ENCODE results near the gene LUZP2. TPM values are rescaled to one million over a fixed set of nuclear protein-coding genes. Genes with fewer than 3 reads are reported as not detected.
A peak's percentile ranks its signal among the peaks of the same experiment; 100 is the strongest.

Gene LUZP2
- total and polyA plus RNA-seq, 4 donors: 0.04 to 8.8 (median 0.09) TPM; not detected in 1

DNA sequence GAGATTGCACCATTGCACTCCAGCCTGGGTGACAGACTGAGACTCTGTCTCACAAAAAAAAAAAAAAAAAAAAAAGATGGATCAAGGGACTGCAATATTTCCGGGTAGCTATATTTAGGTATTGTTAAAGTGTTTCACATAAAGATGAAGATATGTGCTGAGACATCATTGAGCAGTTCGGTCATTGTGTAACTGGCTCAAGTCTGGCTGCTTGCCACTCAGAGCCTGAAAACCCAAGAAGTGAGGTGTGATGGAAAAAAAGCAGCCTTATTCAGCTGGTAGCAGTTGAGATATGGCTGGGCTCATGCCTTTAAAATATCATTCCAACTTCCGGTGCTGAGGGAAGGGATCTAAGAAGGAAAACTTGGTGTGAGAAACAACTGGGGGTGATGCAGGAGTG lies 46.9 kb downstream of the LUZP2 start:
- Histone ChIP-seq H3K4me3 (no peak overlapping the region), H3K36me3 (ENCODE audit: control insufficient read depth in 4 of 4, insufficient read depth in 4 of 4, low read length in 4 of 4) (no peaks in the 10 kb centered on the region), H3K27ac (ENCODE audit: low read depth in 1 of 2, low read length in 1 of 2) (no peak overlapping the region), H3K9me3 (ENCODE audit: control insufficient read depth in 4 of 4, insufficient read depth in 3 of 4, low read length in 3 of 4) (no peaks in the 10 kb centered on the region), H3K27me3 (ENCODE audit: control insufficient read depth in 3 of 3, insufficient read depth in 3 of 3, low read length in 2 of 3) (no peaks in the 10 kb centered on the region), H3K4me1 (ENCODE audit: control insufficient read depth in 5 of 5, insufficient read depth in 5 of 5, low read length in 5 of 5) (no peaks in the 10 kb centered on the region), H3K9ac (ENCODE audit: insufficient read depth in 1 of 2, low read length in 2 of 2) (no peak overlapping the region)
- no peak for ATAC-seq (ENCODE audit: insufficient read depth, low FRiP score)
- WGBS, 2 donors: 69 to 76% methylated on average over 3 of the region's 3 CpGs
- DNase-seq: peak; percentile 66 to 92 (median 91)
- TF ChIP-seq, protein P1, sequence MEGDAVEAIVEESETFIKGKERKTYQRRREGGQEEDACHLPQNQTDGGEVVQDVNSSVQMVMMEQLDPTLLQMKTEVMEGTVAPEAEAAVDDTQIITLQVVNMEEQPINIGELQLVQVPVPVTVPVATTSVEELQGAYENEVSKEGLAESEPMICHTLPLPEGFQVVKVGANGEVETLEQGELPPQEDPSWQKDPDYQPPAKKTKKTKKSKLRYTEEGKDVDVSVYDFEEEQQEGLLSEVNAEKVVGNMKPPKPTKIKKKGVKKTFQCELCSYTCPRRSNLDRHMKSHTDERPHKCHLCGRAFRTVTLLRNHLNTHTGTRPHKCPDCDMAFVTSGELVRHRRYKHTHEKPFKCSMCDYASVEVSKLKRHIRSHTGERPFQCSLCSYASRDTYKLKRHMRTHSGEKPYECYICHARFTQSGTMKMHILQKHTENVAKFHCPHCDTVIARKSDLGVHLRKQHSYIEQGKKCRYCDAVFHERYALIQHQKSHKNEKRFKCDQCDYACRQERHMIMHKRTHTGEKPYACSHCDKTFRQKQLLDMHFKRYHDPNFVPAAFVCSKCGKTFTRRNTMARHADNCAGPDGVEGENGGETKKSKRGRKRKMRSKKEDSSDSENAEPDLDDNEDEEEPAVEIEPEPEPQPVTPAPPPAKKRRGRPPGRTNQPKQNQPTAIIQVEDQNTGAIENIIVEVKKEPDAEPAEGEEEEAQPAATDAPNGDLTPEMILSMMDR (IDR thresholded peaks at IDR 0.05; ENCODE audit: control extremely low read depth, extremely low read depth): no peak

DNA sequence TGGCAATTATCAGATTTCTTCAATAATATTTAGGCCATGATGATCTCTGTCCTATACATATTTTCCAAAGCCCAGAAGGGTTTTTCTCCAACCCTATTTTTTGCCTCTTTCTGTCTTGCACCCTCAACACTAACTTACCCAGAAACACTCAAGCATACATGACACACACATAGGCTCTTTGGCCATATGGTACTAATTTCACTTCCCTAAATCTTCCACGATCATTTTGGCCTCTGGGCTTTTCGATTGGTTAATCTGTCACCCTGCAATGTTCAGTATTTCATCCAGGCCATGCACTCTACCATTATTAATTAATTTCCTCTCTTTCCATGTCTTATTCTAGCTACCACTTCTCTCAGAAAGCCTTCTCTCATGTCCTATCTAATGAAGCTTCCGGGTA lies 59.8 kb downstream of the LUZP2 start:
- ATAC-seq (ENCODE audit: insufficient read depth, low FRiP score): no peak
- no peak overlapping the region for H3K27ac ChIP-seq (ENCODE audit: low read depth in 1 of 2, low read length in 1 of 2)
- 76 to 84% methylated on average over 3 of the region's 3 CpGs for WGBS, 2 donors
- no peaks in the 10 kb centered on the region for H3K4me1 ChIP-seq (ENCODE audit: control insufficient read depth in 5 of 5, insufficient read depth in 5 of 5, low read length in 5 of 5)
- TF ChIP-seq, protein P1 (IDR thresholded peaks at IDR 0.05; ENCODE audit: control extremely low read depth, extremely low read depth): no peak
- H3K9ac ChIP-seq (ENCODE audit: insufficient read depth in 1 of 2, low read length in 2 of 2): no peak overlapping the region
- no peak overlapping the region for H3K4me3 ChIP-seq
- H3K9me3 ChIP-seq (ENCODE audit: control insufficient read depth in 4 of 4, insufficient read depth in 3 of 4, low read length in 3 of 4): no peaks in the 10 kb centered on the region
- no peaks in the 10 kb centered on the region for H3K27me3 ChIP-seq (ENCODE audit: control insufficient read depth in 3 of 3, insufficient read depth in 3 of 3, low read length in 2 of 3)
- DNase-seq: no peak
- no peaks in the 10 kb centered on the region for H3K36me3 ChIP-seq (ENCODE audit: control insufficient read depth in 4 of 4, insufficient read depth in 4 of 4, low read length in 4 of 4)

DNA sequence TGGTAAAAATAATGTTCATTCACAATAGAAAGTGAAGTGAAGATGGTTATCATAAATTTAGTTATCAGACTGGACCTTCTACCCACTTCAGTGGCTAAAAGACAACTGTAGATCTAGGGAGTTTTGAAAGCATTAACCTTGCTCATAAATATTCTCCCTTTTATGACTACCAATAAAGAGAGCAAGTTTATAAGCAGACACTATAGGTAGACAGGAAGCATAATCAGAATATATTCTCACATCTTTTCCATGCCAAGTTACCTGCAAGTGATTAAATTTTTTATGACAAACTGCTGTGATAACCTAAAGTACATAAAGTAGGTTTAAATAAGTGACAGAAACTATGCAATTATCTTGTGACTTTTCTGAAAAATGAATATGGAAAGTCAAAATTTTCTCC lies 62.5 kb downstream of the LUZP2 start:
- no peak overlapping the region for H3K9ac ChIP-seq (ENCODE audit: insufficient read depth in 1 of 2, low read length in 2 of 2)
- H3K4me3 ChIP-seq: no peak overlapping the region
- no peaks in the 10 kb centered on the region for H3K27me3 ChIP-seq (ENCODE audit: control insufficient read depth in 3 of 3, insufficient read depth in 3 of 3, low read length in 2 of 3)
- DNase-seq: no peak
- H3K27ac ChIP-seq (ENCODE audit: low read depth in 1 of 2, low read length in 1 of 2): no peak overlapping the region
- TF ChIP-seq, protein P1 (IDR thresholded peaks at IDR 0.05; ENCODE audit: control extremely low read depth, extremely low read depth): no peak
- no peaks in the 10 kb centered on the region for H3K4me1 ChIP-seq (ENCODE audit: control insufficient read depth in 5 of 5, insufficient read depth in 5 of 5, low read length in 5 of 5)
- no peaks in the 10 kb centered on the region for H3K9me3 ChIP-seq (ENCODE audit: control insufficient read depth in 4 of 4, insufficient read depth in 3 of 4, low read length in 3 of 4)
- ATAC-seq (ENCODE audit: insufficient read depth, low FRiP score): no peak
- no peaks in the 10 kb centered on the region for H3K36me3 ChIP-seq (ENCODE audit: control insufficient read depth in 4 of 4, insufficient read depth in 4 of 4, low read length in 4 of 4)

DNA sequence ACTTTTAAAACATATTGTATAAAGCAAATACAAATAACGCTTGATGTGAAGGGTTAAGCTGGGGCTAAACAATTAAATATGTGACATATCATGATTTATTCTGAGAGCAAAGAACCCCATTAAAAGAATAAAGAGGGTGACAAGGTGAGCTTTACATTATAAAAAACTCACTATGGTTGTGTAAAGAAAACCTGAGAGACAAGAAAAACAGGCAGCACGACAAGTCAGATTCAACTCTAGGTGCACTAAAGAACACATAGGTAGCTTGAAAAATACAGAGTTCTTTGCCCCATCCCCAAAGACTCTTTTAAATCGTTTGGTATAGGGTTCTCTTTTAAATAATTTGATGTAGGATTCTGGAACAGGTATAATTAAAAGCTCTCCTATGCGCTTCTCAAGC lies 63.5 kb downstream of the LUZP2 start:
- 70% methylated on average over 4 of the region's 4 CpGs for WGBS, 2 donors
- Histone ChIP-seq H3K4me1 (ENCODE audit: control insufficient read depth in 5 of 5, insufficient read depth in 5 of 5, low read length in 5 of 5) (no peaks in the 10 kb centered on the region), H3K4me3 (no peak overlapping the region), H3K9ac (ENCODE audit: insufficient read depth in 1 of 2, low read length in 2 of 2) (no peak overlapping the region), H3K27me3 (ENCODE audit: control insufficient read depth in 3 of 3, insufficient read depth in 3 of 3, low read length in 2 of 3) (no peaks in the 10 kb centered on the region), H3K27ac (ENCODE audit: low read depth in 1 of 2, low read length in 1 of 2) (no peak overlapping the region), H3K36me3 (ENCODE audit: control insufficient read depth in 4 of 4, insufficient read depth in 4 of 4, low read length in 4 of 4) (no peaks in the 10 kb centered on the region), H3K9me3 (ENCODE audit: control insufficient read depth in 4 of 4, insufficient read depth in 3 of 4, low read length in 3 of 4) (no peaks in the 10 kb centered on the region)
- TF ChIP-seq, protein P1 (IDR thresholded peaks at IDR 0.05; ENCODE audit: control extremely low read depth, extremely low read depth): no peak
- ATAC-seq (ENCODE audit: insufficient read depth, low FRiP score) (no peak), DNase-seq (peak in 1 of 3 donors; percentile 5)
